ENCODE measurements around the gene DDAH2. TPM values are rescaled to one million over a fixed set of nuclear protein-coding genes. Genes with fewer than 3 reads are reported as not detected.

Gene DDAH2
- total RNA-seq, 1 experiment from 2014 or later: 43.4 TPM

GRCh38 chr6:31725502-31726350 lies 3.4 kb downstream of the DDAH2 start:
- DNase-seq (ENCODE audit: low read depth, low spot score): no peak
- ATAC-seq: no peak
- H3K27me3 ChIP-seq (ENCODE audit: insufficient read depth, low read length): no peaks in the 10 kb centered on the region

GRCh38 chr6:31723980-31724691 lies 5.0 kb downstream of the DDAH2 start:
- BruUV-seq (replicated peaks): no TSS peak
- H2AFZ ChIP-seq (ENCODE audit: low read depth, low read length, poor library complexity, severe bottlenecking): no peak overlapping the region
- no peaks in the 10 kb centered on the region for H3K27me3 ChIP-seq (ENCODE audit: insufficient read depth, low read length)
- no peak overlapping the region for H3K4me3 ChIP-seq (replicated peaks in 1 of 2; ENCODE audit: low read depth in 1 of 2, low read length in 2 of 2)
- ATAC-seq (no peak), DNase-seq (ENCODE audit: low read depth, low spot score) (no peak)
- CTCF ChIA-PET: no interaction called here
- no peaks in the 10 kb centered on the region for H3K79me2 ChIP-seq (ENCODE audit: insufficient read depth, low read length)
- H3K9ac ChIP-seq (ENCODE audit: low read length): no peak overlapping the region
- intact Hi-C loops (cut with micrococcal nuclease): no loop called here
- no peak overlapping the region for H3K4me2 ChIP-seq (ENCODE audit: low read length)
- H4K20me1 ChIP-seq (ENCODE audit: insufficient read depth): no peaks in the 10 kb centered on the region
- POLR2A ChIA-PET: no interaction called here
- H3K9me2 ChIP-seq (ENCODE audit: insufficient read depth): no peaks in the 10 kb centered on the region
- RAD21 ChIA-PET (ENCODE audit: low non-redundant PET in 1 of 2, low total read pairs in 2 of 2, uncharacterized antibody in 2 of 2, unreplicated experiment in 2 of 2): no interaction called here
- H3K27ac ChIP-seq (ENCODE audit: low read depth, low read length): no peak overlapping the region
- H3K9me3 ChIP-seq (ENCODE audit: control insufficient read depth in 1 of 2, insufficient read depth in 1 of 2, low read depth in 1 of 2, low read length in 2 of 2): no peaks in the 10 kb centered on the region
- H3K36me3 ChIP-seq (ENCODE audit: control insufficient read depth in 1 of 2, insufficient read depth in 2 of 2, low read length in 2 of 2): 0 out of 4 replicates have a peak, but pooled peaks cover 0 to 3% of the 10 kb centered on the region in 2 experiments
- peaks cover 10 to 27% of the 10 kb centered on the region in 2 experiments for H3K4me1 ChIP-seq (ENCODE audit: control insufficient read depth in 1 of 2, insufficient read depth in 2 of 2, low read length in 2 of 2)
- TF ChIP-seq REST (IDR thresholded peaks at IDR 0.05; ENCODE audit: low read depth) (no peak), POLR2A (IDR thresholded peaks at IDR 0.05; ENCODE audit: borderline replicate concordance, extremely low read depth, insufficient read depth, insufficient read length) (no peak), ZNF274 (IDR thresholded peaks at IDR 0.05; ENCODE audit: low read depth, low read length) (no peak), ZBTB33 (IDR thresholded peaks at IDR 0.05; ENCODE audit: extremely low read depth, insufficient replicate concordance, low read length) (no peak), POLR2AphosphoS5 (IDR thresholded peaks at IDR 0.05; ENCODE audit: low read depth, low read length) (no peak), JUND (IDR thresholded peaks at IDR 0.05) (no peak), SRF (IDR thresholded peaks at IDR 0.05; ENCODE audit: low read depth) (no peak), EGR1 (IDR thresholded peaks at IDR 0.05; ENCODE audit: low read depth) (no peak)
- TF ChIP-seq, protein P1, sequence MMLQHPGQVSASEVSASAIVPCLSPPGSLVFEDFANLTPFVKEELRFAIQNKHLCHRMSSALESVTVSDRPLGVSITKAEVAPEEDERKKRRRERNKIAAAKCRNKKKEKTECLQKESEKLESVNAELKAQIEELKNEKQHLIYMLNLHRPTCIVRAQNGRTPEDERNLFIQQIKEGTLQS (IDR thresholded peaks at IDR 0.05): no peak

More at GRCh38 chr6:31725502-31726350, 3.4 kb downstream of the DDAH2 start:
- Histone ChIP-seq H3K4me3 (replicated peaks in 1 of 2; ENCODE audit: low read depth in 1 of 2, low read length in 2 of 2) (no peak overlapping the region), H3K79me2 (ENCODE audit: insufficient read depth, low read length) (no peaks in the 10 kb centered on the region), H2AFZ (ENCODE audit: low read depth, low read length, poor library complexity, severe bottlenecking) (no peak overlapping the region), H3K9me3 (ENCODE audit: control insufficient read depth in 1 of 2, insufficient read depth in 1 of 2, low read depth in 1 of 2, low read length in 2 of 2) (no peaks in the 10 kb centered on the region), H4K20me1 (ENCODE audit: insufficient read depth) (no peaks in the 10 kb centered on the region), H3K36me3 (ENCODE audit: control insufficient read depth in 1 of 2, insufficient read depth in 2 of 2, low read length in 2 of 2) (peaks cover 3% of the 10 kb centered on the region in 2 experiments; a peak in 1 of 4 replicates), H3K4me1 (ENCODE audit: control insufficient read depth in 1 of 2, insufficient read depth in 2 of 2, low read length in 2 of 2) (peaks cover 6 to 29% of the 10 kb centered on the region in 2 experiments; a peak in 3 of 4 replicates), H3K9ac (ENCODE audit: low read length) (no peak overlapping the region), H3K4me2 (ENCODE audit: low read length) (no peak overlapping the region), H3K9me2 (ENCODE audit: insufficient read depth) (no peaks in the 10 kb centered on the region), H3K27ac (ENCODE audit: low read depth, low read length) (no peak overlapping the region)
- TF ChIP-seq CBX3 (IDR thresholded peaks at IDR 0.05; ENCODE audit: low read depth) (no peak), EGR1 (IDR thresholded peaks at IDR 0.05; ENCODE audit: low read depth) (no peak), EZH2 (IDR thresholded peaks at IDR 0.05) (no peak), CEBPB (IDR thresholded peaks at IDR 0.05; ENCODE audit: low read depth) (no peak), TCF7L2 (IDR thresholded peaks at IDR 0.05; ENCODE audit: borderline replicate concordance, extremely low read depth, insufficient read depth, insufficient read length) (no peak), FOSL1 (IDR thresholded peaks at IDR 0.05; ENCODE audit: low read depth) (no peak), YY1 (IDR thresholded peaks at IDR 0.05; ENCODE audit: extremely low read depth, insufficient replicate concordance, low read depth, low read length) (no peak), EZH2phosphoT487 (IDR thresholded peaks at IDR 0.05; ENCODE audit: borderline replicate concordance) (no peak)
- RAD21 ChIA-PET (ENCODE audit: low non-redundant PET in 1 of 2, low total read pairs in 2 of 2, uncharacterized antibody in 2 of 2, unreplicated experiment in 2 of 2): no interaction called here
- BruUV-seq (replicated peaks): no TSS peak
- POLR2A ChIA-PET: interaction anchor here (0.5 kb wide), 1 partner anchor 10 kb away, joined by 3 read pairs; no protein-coding TSS in a partner anchor
- CTCF ChIA-PET: no interaction called here
- intact Hi-C loops (cut with micrococcal nuclease): no loop called here
